HepG2 (cell line): ENCODE data around the gene BMP8B.

Experiments used
- CEBPG ChIP-seq: IDR thresholded peaks from 2 replicates; pipeline ENCODE4 v1.6.1; 2016
- CHD2 ChIP-seq: IDR thresholded peaks from 2 replicates; pipeline ENCODE4 v1.6.1; 2011; ENCODE audit warnings: low read depth, low read length, improper control_type of control experiment
- CTCF ChIP-seq: sonication (generic); formaldehyde crosslinking; IDR thresholded peaks from 2 replicates; pipeline ENCODE4 v1.5.0; 2020; ENCODE audit warnings: mild to moderate bottlenecking, missing genetic modification reagents, moderate library complexity
- EP300 ChIP-seq, 3 experiments: sonication (generic) in 1 of 3; formaldehyde crosslinking in 1 of 3; IDR thresholded peaks; 2 replicates each; pipeline versions ENCODE4 v1.5.1 to v1.6.1; 2011 to 2020; ENCODE audit warnings: low read depth in 2 of 3, low read length in 2 of 3, borderline replicate concordance in 1 of 3, improper control_type of control experiment in 1 of 3, mild to moderate bottlenecking in 1 of 3, missing genetic modification reagents in 1 of 3, moderate library complexity in 1 of 3
- FOXK2 ChIP-seq: fragments of 450-650 bp; IDR thresholded peaks from 2 replicates; pipeline ENCODE4 v1.6.1; 2016
- GATA4 ChIP-seq: sonication (generic); IDR thresholded peaks from 2 replicates; pipeline ENCODE4 v1.6.1; 2016; ENCODE audit warnings: antibody characterized with exemption, low read depth, borderline replicate concordance
- MXI1 ChIP-seq: IDR thresholded peaks from 3 replicates; pipeline ENCODE4 v1.6.1; 2012; ENCODE audit warnings: low read depth, low read length, inconsistent platforms, borderline replicate concordance
- RFX5 ChIP-seq: IDR thresholded peaks from 2 replicates; pipeline ENCODE4 v1.6.1; 2011; ENCODE audit warnings: low read depth, low read length, improper control_type of control experiment
- ZFP41 ChIP-seq: sonication (generic); formaldehyde crosslinking; IDR thresholded peaks from 2 replicates; pipeline ENCODE4 v1.4.0; 2020; ENCODE audit warnings: mild to moderate bottlenecking, missing genetic modification reagents, borderline replicate concordance
- ZHX1 ChIP-seq: sonication (generic); formaldehyde crosslinking; IDR thresholded peaks from 2 replicates; pipeline ENCODE4 v1.8.1; 2022; ENCODE audit warnings: low read depth, mild to moderate bottlenecking, missing genetic modification reagents
- ZNF275 ChIP-seq: sonication (generic); formaldehyde crosslinking; IDR thresholded peaks from 2 replicates; pipeline ENCODE4 v1.8.0; 2022; ENCODE audit warnings: missing genetic modification reagents, mild to moderate bottlenecking, inconsistent platforms, borderline replicate concordance
- ZNF629 ChIP-seq: sonication (generic); formaldehyde crosslinking; conservative IDR thresholded peaks from 2 replicates; pipeline ENCODE4 v1.5.0; 2020; ENCODE audit warnings: missing genetic modification reagents

GRCh38 chr1:39721664-39722063 is 67.0 kb downstream of the BMP8B start:
- TF ChIP-seq CHD2 = no peak
- TF ChIP-seq ZNF629 = no peak
- no peak for TF ChIP-seq FOXK2
- no peak for TF ChIP-seq CTCF (CRISPR knock-in tag)
- TF ChIP-seq ZFP41 = no peak
- TF ChIP-seq RFX5 = no peak
- no peak for TF ChIP-seq ZNF275 (CRISPR knock-in tag)
- no peak for TF ChIP-seq ZHX1 (CRISPR knock-in tag)
- TF ChIP-seq GATA4 = no peak
- TF ChIP-seq CEBPG (CRISPR knock-in tag) = no peak
- TF ChIP-seq EP300 (IDR thresholded peaks at IDR 0.05; ENCODE audit: low read depth in 2 of 2, low read length in 2 of 2) = no peak
- no peak for TF ChIP-seq EP300 (CRISPR knock-in tag; IDR thresholded peaks at IDR 0.05; ENCODE audit: borderline replicate concordance)
- TF ChIP-seq MXI1 = no peak
